HG03103 (cell line): Measurements from ENCODE around the gene VSIG1.

Experiments used
- ATAC-seq: cut with Tn5 transposase; IDR thresholded peaks from one replicate; pipeline ENCODE4 v1.9.1; 2021; ENCODE audit warnings: low read depth; ENCODE audit not compliant: unreplicated experiment

Gene VSIG1

GRCh38 chrX:108127152-108127551 is 82.3 kb downstream of the VSIG1 start:
- ATAC-seq = no peak
